ENCODE results near the gene SH3RF2. TPM values are rescaled to one million over a fixed set of nuclear protein-coding genes. Genes with fewer than 3 reads are reported as not detected.

Gene SH3RF2
- total and polyA plus RNA-seq, 2 of the 13 experiments (the other 11 are each of a cell fraction or from before 2014, with no cell fraction given), result 2.6 to 3.7 TPM

GRCh38 chr5:145949474-145949873 is 13.1 kb downstream of the SH3RF2 start (continued):
- TF ChIP-seq THRA (CRISPR knock-in tag; IDR thresholded peaks at IDR 0.05; ENCODE audit: borderline replicate concordance) (no peak), TOPORS (CRISPR knock-in tag; IDR thresholded peaks at IDR 0.05) (no peak), CSRNP2 (CRISPR knock-in tag; conservative IDR thresholded peaks at IDR 0.05; ENCODE audit: low read depth) (no peak), ZNF780A (CRISPR knock-in tag; IDR thresholded peaks at IDR 0.05) (no peak), ZNF335 (CRISPR knock-in tag; IDR thresholded peaks at IDR 0.05) (no peak), SSRP1 (CRISPR knock-in tag; IDR thresholded peaks at IDR 0.05) (no peak)

- ChIA-PET POLR2A (no interaction called here), CTCF (ENCODE audit: low intra/inter-chr PET ratio, low total read pairs) (no interaction called here)
- intact Hi-C loops (cut with micrococcal nuclease; ENCODE audit: unreplicated experiment) (no loop called here), in situ Hi-C loops (cut with HindIII; ENCODE audit: extremely low pct_ligation_motif_present, low pct_unique_long_range_greater_than_20kb) (no loop called here)
- no peak for DNase-seq (ENCODE audit: low spot score)
- Histone ChIP-seq H3K27me3 (ENCODE audit: control insufficient read depth in 1 of 2, insufficient read depth in 2 of 2, low read length in 2 of 2) (no peaks in the 10 kb centered on the region), H3K79me2 (ENCODE audit: insufficient read depth, low read length) (no peaks in the 10 kb centered on the region), H3K4me1 (ENCODE audit: insufficient read depth, low read length) (peaks cover 17% of the 10 kb centered on the region), H4K20me1 (ENCODE audit: insufficient read depth, low read length) (no peaks in the 10 kb centered on the region), H3K4me3 (replicated peaks in 1 of 3; ENCODE audit: insufficient read depth in 1 of 3, low read depth in 2 of 3, low read length in 3 of 3) (no peak overlapping the region), H2AFZ (ENCODE audit: low read length) (no peak overlapping the region), H3K9ac (ENCODE audit: insufficient read depth, low read depth, low read length) (no peak overlapping the region), H3K4me2 (ENCODE audit: low read depth, low read length) (no peak overlapping the region), H3K36me3 (replicated peaks in 1 of 2; ENCODE audit: control insufficient read depth in 1 of 2, insufficient read depth in 2 of 2, low read length in 2 of 2) (no peaks in the 10 kb centered on the region; a peak in 2 of 5 replicates), H3K9me3 (ENCODE audit: low read length) (no peaks in the 10 kb centered on the region), H3K27ac (ENCODE audit: extremely low read length, insufficient read depth, low read length) (no peak overlapping the region)
- no peak for FAIRE-seq
- no TSS peak for BruUV-seq (replicated peaks)
- WGBS (ENCODE audit: low lambda C conversion rate), result 93% methylated on average over 3 of the region's 3 CpGs
- no peak for ATAC-seq
- no peak for TF ChIP-seq ZNF329 (CRISPR knock-in tag; IDR thresholded peaks at IDR 0.05; ENCODE audit: low read depth)
- TF ChIP-seq EZH2 (conservative IDR thresholded peaks at IDR 0.05; ENCODE audit: low read depth, low read length), result no peak
- TF ChIP-seq ZBTB20 (CRISPR knock-in tag; IDR thresholded peaks at IDR 0.05; ENCODE audit: borderline replicate concordance, low read depth), result no peak
- TF ChIP-seq MBD4 (IDR thresholded peaks at IDR 0.05; ENCODE audit: borderline replicate concordance, low read length), result no peak
- no peak for TF ChIP-seq FOXK1 (CRISPR knock-in tag; IDR thresholded peaks at IDR 0.05; ENCODE audit: borderline replicate concordance, low read depth)
- TF ChIP-seq ELK4 (CRISPR knock-in tag; IDR thresholded peaks at IDR 0.05; ENCODE audit: borderline replicate concordance), result no peak
- no peak for TF ChIP-seq ZNF558 (CRISPR knock-in tag; IDR thresholded peaks at IDR 0.05; ENCODE audit: borderline replicate concordance)
- TF ChIP-seq STAT6 (CRISPR knock-in tag; IDR thresholded peaks at IDR 0.05; ENCODE audit: borderline replicate concordance), result no peak
- no peak for TF ChIP-seq NFYC (CRISPR knock-in tag; IDR thresholded peaks at IDR 0.05)
- no peak for TF ChIP-seq PCBP1 (IDR thresholded peaks at IDR 0.05; ENCODE audit: borderline replicate concordance, low read depth, low read length)
- TF ChIP-seq TEF (CRISPR knock-in tag; IDR thresholded peaks at IDR 0.05), result no peak
Observed at GRCh38 chr5:145951071-145951470, 14.7 kb downstream of the SH3RF2 start.
